Thyroid gland (tissue), 4 donors: ENCODE results near the gene NEURL1.

Source experiments
- POLR2A ChIP-seq, 2 donors: fragments of 450-650 bp; IDR thresholded peaks; one replicate each; pipeline ENCODE4 v1.6.1; 2017; ENCODE audit warnings: antibody characterized with exemption in 2 of 2, mild to moderate bottlenecking in 2 of 2, moderate library complexity in 1 of 2
- TF ChIP-seq, protein P1 (sequence below), 6 experiments: fragments of 200-600 bp in 3 of 6; fragments of 450-650 bp in 3 of 6; sonication (generic) in 3 of 6; IDR thresholded peaks; one replicate each; pipeline ENCODE4 v1.5.1; 2016 to 2019; ENCODE audit warnings: antibody characterized with exemption in 6 of 6, mild to moderate bottlenecking in 2 of 6, inconsistent platforms in 1 of 6, moderate library complexity in 1 of 6

DNA sequence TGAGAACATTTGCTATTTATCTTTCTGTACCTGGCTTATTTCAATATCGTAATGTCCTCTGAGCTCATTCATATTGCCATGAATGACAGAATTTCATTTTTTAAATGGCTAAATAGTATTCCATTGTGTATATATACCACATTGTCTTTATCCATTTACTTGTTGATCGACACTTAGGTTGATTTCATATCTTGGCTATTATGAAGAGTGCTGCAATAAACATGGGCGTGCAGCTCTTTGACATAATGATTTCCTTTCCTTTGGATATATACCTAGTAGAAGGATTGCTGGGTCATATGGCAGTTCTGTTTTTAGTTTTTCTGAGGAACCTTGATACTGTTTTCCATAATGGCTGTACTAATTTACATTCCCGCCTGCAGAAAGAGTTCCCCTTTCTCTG is 30.2 kb downstream of the NEURL1 start:
- TF ChIP-seq, protein P1, sequence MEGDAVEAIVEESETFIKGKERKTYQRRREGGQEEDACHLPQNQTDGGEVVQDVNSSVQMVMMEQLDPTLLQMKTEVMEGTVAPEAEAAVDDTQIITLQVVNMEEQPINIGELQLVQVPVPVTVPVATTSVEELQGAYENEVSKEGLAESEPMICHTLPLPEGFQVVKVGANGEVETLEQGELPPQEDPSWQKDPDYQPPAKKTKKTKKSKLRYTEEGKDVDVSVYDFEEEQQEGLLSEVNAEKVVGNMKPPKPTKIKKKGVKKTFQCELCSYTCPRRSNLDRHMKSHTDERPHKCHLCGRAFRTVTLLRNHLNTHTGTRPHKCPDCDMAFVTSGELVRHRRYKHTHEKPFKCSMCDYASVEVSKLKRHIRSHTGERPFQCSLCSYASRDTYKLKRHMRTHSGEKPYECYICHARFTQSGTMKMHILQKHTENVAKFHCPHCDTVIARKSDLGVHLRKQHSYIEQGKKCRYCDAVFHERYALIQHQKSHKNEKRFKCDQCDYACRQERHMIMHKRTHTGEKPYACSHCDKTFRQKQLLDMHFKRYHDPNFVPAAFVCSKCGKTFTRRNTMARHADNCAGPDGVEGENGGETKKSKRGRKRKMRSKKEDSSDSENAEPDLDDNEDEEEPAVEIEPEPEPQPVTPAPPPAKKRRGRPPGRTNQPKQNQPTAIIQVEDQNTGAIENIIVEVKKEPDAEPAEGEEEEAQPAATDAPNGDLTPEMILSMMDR (IDR thresholded peaks at IDR 0.05): no peak
- no peak for TF ChIP-seq POLR2A (IDR thresholded peaks at IDR 0.05)
